ENCODE measurements around the gene RECQL. TPM values are rescaled to one million over a fixed set of nuclear protein-coding genes. Genes with fewer than 3 reads are reported as not detected.
"Not testable (repeated sequence)": the region's sequence is repeated elsewhere in the genome, so short reads cannot be mapped to it uniquely, and the experiment has no call there.

RECQL gene
- total RNA-seq, 1 donor from 2014 or later: 23.1 TPM

- Histone ChIP-seq H3K27ac (replicated peaks) (no peak overlapping the region), H3K36me3 (peaks cover 92% of the 10 kb centered on the region), H3K27me3 (ENCODE audit: low read depth) (no peaks in the 10 kb centered on the region), H3K4me3 (no peak overlapping the region), H3K9me3 (replicated peaks) (no peaks in the 10 kb centered on the region), H3K4me1 (no peaks in the 10 kb centered on the region)
- intact Hi-C loops (cut with micrococcal nuclease): no loop called here
- no peak for TF ChIP-seq CTCF (IDR thresholded peaks at IDR 0.05; ENCODE audit: borderline replicate concordance)
- no peak for DNase-seq
Observed at GRCh38 chr12:21472197-21472823, 29.1 kb downstream of the RECQL start.

GRCh38 chr12:21471294-21471693 is 30.1 kb downstream of the RECQL start:
- intact Hi-C loops (cut with micrococcal nuclease): no loop called here
- H3K36me3 ChIP-seq: peaks cover 89% of the 10 kb centered on the region

GRCh38 chr12:21467334-21467733 is 34.1 kb downstream of the RECQL start:
- H3K27me3 ChIP-seq (ENCODE audit: low read depth); H3K27ac ChIP-seq (replicated peaks); H3K4me3 ChIP-seq; H3K4me1 ChIP-seq; H3K9me3 ChIP-seq (replicated peaks); intact Hi-C loops (cut with micrococcal nuclease); DNase-seq: not testable (repeated sequence)
- peaks cover 74% of the 10 kb centered on the region for H3K36me3 ChIP-seq

More at GRCh38 chr12:21471294-21471693, 30.1 kb downstream of the RECQL start:
- no peak for TF ChIP-seq CTCF (IDR thresholded peaks at IDR 0.05; ENCODE audit: borderline replicate concordance)
- no peak for DNase-seq
- no peak overlapping the region for H3K27ac ChIP-seq (replicated peaks)
- no peaks in the 10 kb centered on the region for H3K9me3 ChIP-seq (replicated peaks)
- H3K4me3 ChIP-seq: no peak overlapping the region
- H3K27me3 ChIP-seq (ENCODE audit: low read depth): no peaks in the 10 kb centered on the region
- no peaks in the 10 kb centered on the region for H3K4me1 ChIP-seq

- Histone ChIP-seq H3K4me1 (no peaks in the 10 kb centered on the region), H3K27me3 (ENCODE audit: low read depth) (no peaks in the 10 kb centered on the region), H3K9me3 (replicated peaks) (no peaks in the 10 kb centered on the region), H3K36me3 (peaks cover 92% of the 10 kb centered on the region), H3K4me3 (no peak overlapping the region), H3K27ac (replicated peaks) (no peak overlapping the region)
- DNase-seq: no peak
- TF ChIP-seq CTCF (IDR thresholded peaks at IDR 0.05; ENCODE audit: borderline replicate concordance): no peak
- intact Hi-C loops (cut with micrococcal nuclease): no loop called here
Observed at GRCh38 chr12:21459474-21459873, 42.0 kb downstream of the RECQL start.

- H3K36me3 ChIP-seq: peaks cover 75% of the 10 kb centered on the region
- intact Hi-C loops (cut with micrococcal nuclease): no loop called here
- no peaks in the 10 kb centered on the region for H3K4me1 ChIP-seq
- TF ChIP-seq CTCF (IDR thresholded peaks at IDR 0.05; ENCODE audit: borderline replicate concordance): no peak
- no peaks in the 10 kb centered on the region for H3K9me3 ChIP-seq (replicated peaks)
- DNase-seq: no peak
- H3K27ac ChIP-seq (replicated peaks): no peak overlapping the region
- H3K4me3 ChIP-seq: no peak overlapping the region
- no peaks in the 10 kb centered on the region for H3K27me3 ChIP-seq (ENCODE audit: low read depth)
Observed at GRCh38 chr12:21456291-21456780, 45.1 kb downstream of the RECQL start.

GRCh38 chr12:21453312-21453852 is 48.1 kb downstream of the RECQL start:
- peaks cover 78% of the 10 kb centered on the region for H3K36me3 ChIP-seq
- H3K4me3 ChIP-seq: no peak overlapping the region
- intact Hi-C loops (cut with micrococcal nuclease): no loop called here
- H3K27me3 ChIP-seq (ENCODE audit: low read depth): no peaks in the 10 kb centered on the region
- H3K9me3 ChIP-seq (replicated peaks): no peaks in the 10 kb centered on the region
- DNase-seq: no peak
- TF ChIP-seq CTCF (IDR thresholded peaks at IDR 0.05; ENCODE audit: borderline replicate concordance): no peak
- no peak overlapping the region for H3K27ac ChIP-seq (replicated peaks)
- no peaks in the 10 kb centered on the region for H3K4me1 ChIP-seq

Measured in left ventricle myocardium inferior (tissue), 1 donor.